ENCODE results near the gene ZNF700.

GRCh38 chr19:11978492-11979100 is 53.7 kb downstream of the ZNF700 start:
- TF ChIP-seq, protein P1, sequence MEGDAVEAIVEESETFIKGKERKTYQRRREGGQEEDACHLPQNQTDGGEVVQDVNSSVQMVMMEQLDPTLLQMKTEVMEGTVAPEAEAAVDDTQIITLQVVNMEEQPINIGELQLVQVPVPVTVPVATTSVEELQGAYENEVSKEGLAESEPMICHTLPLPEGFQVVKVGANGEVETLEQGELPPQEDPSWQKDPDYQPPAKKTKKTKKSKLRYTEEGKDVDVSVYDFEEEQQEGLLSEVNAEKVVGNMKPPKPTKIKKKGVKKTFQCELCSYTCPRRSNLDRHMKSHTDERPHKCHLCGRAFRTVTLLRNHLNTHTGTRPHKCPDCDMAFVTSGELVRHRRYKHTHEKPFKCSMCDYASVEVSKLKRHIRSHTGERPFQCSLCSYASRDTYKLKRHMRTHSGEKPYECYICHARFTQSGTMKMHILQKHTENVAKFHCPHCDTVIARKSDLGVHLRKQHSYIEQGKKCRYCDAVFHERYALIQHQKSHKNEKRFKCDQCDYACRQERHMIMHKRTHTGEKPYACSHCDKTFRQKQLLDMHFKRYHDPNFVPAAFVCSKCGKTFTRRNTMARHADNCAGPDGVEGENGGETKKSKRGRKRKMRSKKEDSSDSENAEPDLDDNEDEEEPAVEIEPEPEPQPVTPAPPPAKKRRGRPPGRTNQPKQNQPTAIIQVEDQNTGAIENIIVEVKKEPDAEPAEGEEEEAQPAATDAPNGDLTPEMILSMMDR (IDR thresholded peaks at IDR 0.05; ENCODE audit: low read length) = no peak
- TF ChIP-seq EZH2 (optimal IDR thresholded peaks at IDR 0.05; ENCODE audit: low read depth, low read length) = no peak
- TF ChIP-seq EZH2phosphoT487 (IDR thresholded peaks at IDR 0.05; ENCODE audit: low read length) = no peak
